Esophagus squamous epithelium (tissue), 5 donors: ENCODE data around the gene DAP. TPM values are rescaled to one million over a fixed set of nuclear protein-coding genes. Genes with fewer than 3 reads are reported as not detected.
"Not testable (repeated sequence)": the region's sequence is repeated elsewhere in the genome, so short reads cannot be mapped to it uniquely, and the experiment has no call there.

Source experiments
- DNase-seq: peaks from one replicate; lab custom pipeline; 2025; lab: John Stamatoyannopoulos, UW
- H3K27ac ChIP-seq, 4 donors: fragments of 200-600 bp; sonication (generic); one replicate each; pipeline ENCODE4 v1.5.1; 2016 to 2019; ENCODE audit warnings: mild to moderate bottlenecking in 1 of 4
- H3K27me3 ChIP-seq, 4 donors: fragments of 200-600 bp; sonication (generic); 1 replicate in 3 of 4; 2 replicates in 1 of 4; pipeline versions ENCODE4 v1.5.1 to v1.6.0; 2017 to 2021; ENCODE audit warnings: antibody characterized with exemption in 1 of 4
- H3K36me3 ChIP-seq, 3 donors: fragments of 200-600 bp; sonication (generic); one replicate each; pipeline ENCODE4 v1.5.1; 2016 to 2019
- H3K4me1 ChIP-seq, 3 donors: fragments of 200-600 bp; sonication (generic); one replicate each; pipeline ENCODE4 v1.5.1; 2017 to 2019
- H3K4me3 ChIP-seq, 4 donors: fragments of 200-600 bp; sonication (generic); 1 replicate in 3 of 4; 2 replicates in 1 of 4; pipeline ENCODE4 v1.5.1; 2016 to 2019; ENCODE audit warnings: mild to moderate bottlenecking in 2 of 4, moderate library complexity in 1 of 4
- H3K9me3 ChIP-seq, 3 donors: fragments of 200-600 bp; sonication (generic); one replicate each; pipeline ENCODE4 v1.5.1; 2016 to 2019
- CTCF ChIP-seq, 6 experiments: fragments of 450-650 bp in 4 of 6; fragments of 200-600 bp in 2 of 6; sonication (generic) in 2 of 6; IDR thresholded peaks; one replicate each; pipeline ENCODE4 v1.5.1; 2016 to 2019; ENCODE audit warnings: antibody characterized with exemption in 6 of 6, mild to moderate bottlenecking in 4 of 6, moderate library complexity in 4 of 6
- POLR2A ChIP-seq, 4 donors: fragments of 450-650 bp; IDR thresholded peaks; one replicate each; pipeline ENCODE4 v1.6.1; 2017; ENCODE audit warnings: antibody characterized with exemption in 4 of 4, mild to moderate bottlenecking in 4 of 4, moderate library complexity in 3 of 4
- WGBS, 2 donors: methylation state at CpG; one replicate each; pipeline ENCODE4 v1.1.5; 2018; 5-methylcytosine and 5-hydroxymethylcytosine counted together
- intact Hi-C: fragments of 100-400 bp; cut with DNase I; formaldehyde crosslinking; loops from one replicate; pipeline ENCODE4 v1.15.0; 2022
- total RNA-seq, 4 donors: library from RNA; depleted of rRNA; stranded (reverse); fragments of >200 nt; gene quantifications; one replicate each; pipeline ENCODE4 v1.1.0, GENCODE V29; 2016
- donor health status: DM: yes; HTN: yes; CAD: no.

DAP gene
- total RNA-seq, 4 donors from 2014 or later = 15.7 to 35.5 (median 29.5) TPM

- Histone ChIP-seq H3K36me3 (peaks cover 0 to 19% (median 0%) of the 10 kb centered on the region in 3 donors), H3K4me1 (peaks cover 0 to 37% (median 24%) of the 10 kb centered on the region in 3 donors), H3K4me3 (no peak overlapping the region), H3K27me3 (no peaks in the 10 kb centered on the region), H3K27ac (no peak overlapping the region), H3K9me3 (no peaks in the 10 kb centered on the region)
- TF ChIP-seq CTCF (IDR thresholded peaks at IDR 0.05) (no peak), POLR2A (IDR thresholded peaks at IDR 0.05) (no peak)
- DNase-seq = no peak
- intact Hi-C loops = no loop called here
- WGBS, 2 donors = 80 to 100% methylated on average over 1 of the region's 1 CpG
Observed at GRCh38 chr5:10723514-10723913, 37.5 kb downstream of the DAP start.

GRCh38 chr5:10720766-10721165, 40.3 kb downstream of the DAP start:
- H3K9me3 ChIP-seq, H3K27ac ChIP-seq, intact Hi-C loops, H3K4me3 ChIP-seq, DNase-seq, H3K27me3 ChIP-seq: not testable (repeated sequence)
- Histone ChIP-seq H3K4me1 (peaks cover 0 to 19% (median 15%) of the 10 kb centered on the region in 3 donors), H3K36me3 (peaks cover 0 to 19% (median 0%) of the 10 kb centered on the region in 3 donors)
- 100% methylated on average over 3 to 4 of the region's 4 CpGs for WGBS, 2 donors

GRCh38 chr5:10719965-10720364, 41.1 kb downstream of the DAP start:
- TF ChIP-seq POLR2A (IDR thresholded peaks at IDR 0.05) (no peak), CTCF (IDR thresholded peaks at IDR 0.05) (no peak)
- no peaks in the 10 kb centered on the region for H3K27me3 ChIP-seq
- DNase-seq = no peak
- no peak overlapping the region for H3K4me3 ChIP-seq
- 74 to 76% methylated on average over 2 of the region's 2 CpGs for WGBS, 2 donors
- no peak overlapping the region for H3K27ac ChIP-seq
- intact Hi-C loops = no loop called here
- H3K4me1 ChIP-seq = peaks cover 0 to 11% (median 8%) of the 10 kb centered on the region in 3 donors
- peaks cover 0 to 25% (median 0%) of the 10 kb centered on the region in 3 donors for H3K36me3 ChIP-seq
- no peaks in the 10 kb centered on the region for H3K9me3 ChIP-seq

GRCh38 chr5:10718617-10719016, 42.4 kb downstream of the DAP start:
- H3K27me3 ChIP-seq, H3K4me1 ChIP-seq, H3K9me3 ChIP-seq, H3K4me3 ChIP-seq, DNase-seq, intact Hi-C loops, H3K27ac ChIP-seq: not testable (repeated sequence)
- H3K36me3 ChIP-seq = peaks cover 0 to 35% (median 0%) of the 10 kb centered on the region in 3 donors
- 88 to 100% methylated on average over 1 of the region's 1 CpG for WGBS, 2 donors

GRCh38 chr5:10716825-10717224, 44.2 kb downstream of the DAP start:
- DNase-seq, H3K27ac ChIP-seq, H3K27me3 ChIP-seq, H3K4me3 ChIP-seq, H3K4me1 ChIP-seq, H3K9me3 ChIP-seq, intact Hi-C loops: not testable (repeated sequence)
- peaks cover 0 to 39% (median 0%) of the 10 kb centered on the region in 3 donors for H3K36me3 ChIP-seq
- WGBS, 2 donors = 96 to 97% methylated on average over 3 of the region's 3 CpGs

- Histone ChIP-seq H3K9me3 (no peaks in the 10 kb centered on the region), H3K4me3 (no peak overlapping the region), H3K4me1 (no peaks in the 10 kb centered on the region), H3K27ac (no peak overlapping the region), H3K36me3 (peaks cover 0 to 36% (median 0%) of the 10 kb centered on the region in 3 donors), H3K27me3 (no peaks in the 10 kb centered on the region)
- DNase-seq = no peak
- WGBS, 2 donors = 83 to 87% methylated on average over 9 of the region's 9 CpGs
- no peak for TF ChIP-seq POLR2A (IDR thresholded peaks at IDR 0.05)
- TF ChIP-seq CTCF (IDR thresholded peaks at IDR 0.05) = no peak
- intact Hi-C loops = no loop called here
Observed at GRCh38 chr5:10715605-10716290, 45.3 kb downstream of the DAP start.
